GM19043 (cell line): ENCODE results near the gene SRP19.
"Not testable (repeated sequence)": the region's sequence is repeated elsewhere in the genome, so short reads cannot be mapped to it uniquely, and the experiment has no call there.

Source experiments
- ATAC-seq: cut with Tn5 transposase; IDR thresholded peaks from one replicate; pipeline ENCODE4 v1.9.1; 2021; ENCODE audit warnings: low read depth; ENCODE audit not compliant: unreplicated experiment

The SRP19 gene

DNA sequence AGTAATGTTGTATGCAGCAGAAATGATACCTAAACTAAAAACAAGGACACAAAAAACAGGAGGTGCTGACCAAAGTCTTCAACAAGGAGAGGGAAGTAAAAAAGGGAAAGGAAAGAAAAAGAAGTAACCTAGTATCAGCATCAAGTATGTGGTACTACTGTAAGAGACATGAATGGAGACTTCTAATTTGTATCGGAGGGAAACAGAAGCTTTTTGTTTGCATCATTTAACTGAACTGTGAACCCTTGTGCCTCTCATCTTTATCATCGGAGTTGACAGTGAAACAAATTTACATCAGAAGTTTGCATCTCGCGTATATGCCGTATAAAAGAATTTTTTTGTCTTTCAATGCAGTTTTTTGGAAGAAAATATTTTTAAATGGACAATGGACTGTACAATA is 6.3 kb downstream of the SRP19 start:
- ATAC-seq, result no peak

DNA sequence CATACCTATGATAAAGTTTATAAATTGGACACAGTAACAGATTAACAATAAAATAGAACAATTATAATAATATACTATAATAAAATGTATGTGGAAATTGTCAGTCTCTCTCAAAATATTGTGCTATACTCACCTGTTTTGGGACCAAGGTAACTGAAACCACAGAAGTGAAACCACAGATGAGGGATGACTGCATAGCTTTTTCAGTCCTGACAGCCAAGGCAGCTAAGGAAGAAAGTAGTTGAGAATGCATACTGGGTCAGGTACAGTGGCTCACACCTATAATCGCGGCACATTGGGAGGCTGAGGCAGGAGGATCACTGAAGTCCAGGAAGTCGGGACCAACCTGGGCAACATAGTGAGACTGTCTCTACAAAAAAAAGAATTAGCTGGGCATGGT is 8.9 kb downstream of the SRP19 start:
- peak; percentile 80 for ATAC-seq

DNA sequence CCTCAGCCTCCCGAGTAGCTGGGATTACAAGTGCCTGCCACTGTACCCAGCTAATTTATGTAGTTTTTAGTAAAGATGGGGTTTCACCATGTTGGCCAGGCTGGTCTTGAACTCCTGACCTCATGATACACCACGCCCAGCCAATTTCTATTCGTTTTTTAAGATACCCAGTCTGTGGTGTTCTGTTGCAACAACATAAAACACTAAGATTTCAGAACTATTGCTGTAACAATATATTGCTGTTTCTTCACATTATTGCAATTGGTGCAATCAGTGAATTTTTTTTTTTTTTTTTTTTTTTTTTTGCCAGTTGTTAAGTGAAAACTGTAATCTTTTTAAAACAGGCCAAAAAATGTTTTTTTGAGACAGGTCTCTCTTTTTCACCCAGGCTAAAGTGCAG is 9.9 kb downstream of the SRP19 start:
- no peak for ATAC-seq

- ATAC-seq, result no peak
These were observed 15.3 kb downstream of the SRP19 start for GRCh38 chr5:112876362-112876761.

DNA sequence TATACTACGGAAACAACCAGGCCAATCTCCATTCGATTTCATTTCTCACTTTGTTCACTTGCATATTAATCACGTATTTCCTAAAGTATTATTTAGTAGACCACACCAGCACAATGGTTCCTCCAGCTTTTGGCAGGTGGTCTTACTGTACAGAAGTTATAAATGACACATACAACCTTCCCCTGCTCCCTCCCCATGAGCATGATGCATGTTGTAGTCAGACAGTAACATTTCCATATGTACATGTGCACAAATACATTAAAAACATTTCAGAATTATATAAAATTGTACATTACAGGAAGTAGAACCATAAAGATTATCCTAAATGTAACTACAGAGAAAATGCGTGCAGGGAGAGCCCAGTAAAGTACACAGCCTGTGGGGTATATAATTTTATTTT is 17.0 kb downstream of the SRP19 start:
- ATAC-seq, result no peak

DNA sequence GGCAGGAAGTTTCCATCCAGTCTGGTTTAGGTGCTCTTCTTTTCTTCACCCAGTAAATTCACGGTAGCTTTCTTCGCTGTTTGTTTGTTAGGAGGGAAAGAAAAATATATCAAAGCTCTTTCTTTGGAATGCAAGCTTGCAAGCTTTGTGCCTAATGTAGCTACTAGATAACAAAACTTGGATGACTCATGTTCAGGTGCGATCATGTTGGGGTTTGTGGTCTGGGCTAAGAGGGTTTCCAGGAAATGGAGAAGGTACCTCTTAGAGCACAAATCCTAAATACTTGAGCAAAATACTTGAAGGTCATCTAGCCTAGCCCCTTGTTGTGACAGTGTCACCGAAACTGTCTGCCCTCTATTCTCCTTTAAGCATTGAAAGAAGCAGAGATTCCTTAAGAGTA is 17.7 kb downstream of the SRP19 start:
- no peak for ATAC-seq

DNA sequence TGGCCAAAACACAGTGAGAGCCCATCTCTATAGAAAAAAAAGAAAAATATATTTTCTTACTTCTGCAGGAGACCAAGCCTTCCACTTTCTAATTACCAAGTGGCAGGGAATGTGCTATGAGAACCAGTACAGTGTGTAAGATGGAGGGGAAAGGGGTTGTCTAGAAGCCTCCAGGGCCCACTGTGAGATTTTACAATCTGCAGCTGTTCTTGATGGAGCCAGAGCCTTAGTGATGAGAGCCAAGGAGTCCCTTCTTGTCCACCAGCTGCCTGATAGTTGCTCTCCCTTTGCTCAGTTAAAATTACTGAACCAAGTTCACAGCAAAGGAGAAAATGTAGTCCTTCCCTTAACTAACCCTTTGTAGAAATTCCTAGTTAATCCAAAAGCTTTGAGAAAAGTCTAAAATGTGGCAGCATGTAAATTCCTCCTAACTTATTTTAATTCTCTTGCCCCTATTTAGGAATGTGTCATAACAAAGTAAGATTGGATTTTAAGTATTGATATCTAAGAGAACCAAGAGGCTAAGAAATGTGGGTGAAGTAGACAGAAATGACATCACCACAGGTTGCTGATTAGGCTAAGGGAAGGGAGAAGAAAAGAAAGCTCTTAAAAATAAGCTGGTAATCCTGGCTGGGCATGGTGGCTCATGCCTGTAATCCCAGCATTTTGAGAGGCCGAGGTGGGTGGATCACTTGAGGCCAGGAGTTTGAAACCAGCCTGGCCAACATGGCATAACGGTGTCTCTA is 19.3 kb downstream of the SRP19 start:
- no peak for ATAC-seq

- no peak for ATAC-seq
These were observed 22.1 kb downstream of the SRP19 start for GRCh38 chr5:112883192-112883591.

DNA sequence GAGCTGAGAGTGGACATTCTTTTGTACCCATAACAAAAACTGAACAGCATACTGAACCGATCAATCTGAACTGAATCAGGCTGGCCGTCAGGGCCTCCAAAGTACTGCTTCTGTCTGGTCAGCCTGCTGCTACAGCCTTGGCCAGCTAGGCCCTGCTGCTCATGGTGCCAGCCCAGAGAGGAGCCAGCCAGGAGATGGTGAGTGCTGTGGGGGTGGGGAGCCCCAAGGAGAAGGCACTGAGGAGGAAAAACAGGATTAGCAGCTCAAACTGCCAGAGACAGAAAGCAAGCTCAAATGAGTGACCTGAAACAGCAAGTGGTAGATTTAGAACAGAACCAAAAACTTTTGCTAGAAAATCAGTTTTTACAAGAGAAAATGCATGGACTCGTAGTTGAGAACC is 23.9 kb downstream of the SRP19 start:
- no peak for ATAC-seq

GRCh38 chr5:112886975-112887374 is 25.9 kb downstream of the SRP19 start:
- no peak for ATAC-seq

DNA sequence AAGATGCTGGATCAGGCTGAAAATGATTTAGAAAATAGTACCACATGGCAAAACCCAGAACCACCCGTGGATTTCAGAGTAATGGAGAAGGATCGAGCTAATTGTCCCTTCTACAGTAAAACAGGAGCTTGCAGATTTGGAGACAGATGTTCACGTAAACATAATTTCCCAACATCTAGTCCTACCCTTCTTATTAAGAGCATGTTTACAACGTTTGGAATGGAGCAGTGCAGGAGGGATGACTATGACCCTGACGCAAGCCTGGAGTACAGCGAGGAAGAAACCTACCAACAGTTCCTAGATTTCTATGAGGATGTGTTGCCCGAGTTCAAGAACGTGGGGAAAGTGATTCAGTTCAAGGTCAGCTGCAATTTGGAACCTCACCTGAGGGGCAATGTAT is 31.0 kb downstream of the SRP19 start:
- not testable (repeated sequence) for ATAC-seq

- no peak for ATAC-seq
These were observed 31.7 kb downstream of the SRP19 start for GRCh38 chr5:112892776-112893175.

- no peak for ATAC-seq
These were observed 34.6 kb downstream of the SRP19 start for GRCh38 chr5:112895682-112896081.

DNA sequence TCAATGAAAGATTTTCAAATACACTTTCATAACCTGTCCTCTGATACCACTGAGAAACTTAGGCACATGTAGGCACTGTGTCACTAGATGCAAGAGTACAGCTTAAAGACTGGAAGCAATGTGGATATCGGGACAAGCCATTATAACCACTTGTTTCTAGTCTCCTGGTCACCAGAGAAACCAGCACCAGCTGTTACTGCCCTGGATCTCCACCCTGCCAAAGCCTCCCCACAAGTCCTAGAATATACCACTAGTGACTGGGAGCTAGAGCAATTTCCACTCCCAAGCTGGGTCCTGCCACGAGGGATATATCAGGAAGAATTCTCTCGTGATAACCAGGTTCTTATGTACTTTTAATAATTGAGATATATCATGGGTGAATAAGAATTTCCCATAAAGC is 41.5 kb downstream of the SRP19 start:
- no peak for ATAC-seq

DNA sequence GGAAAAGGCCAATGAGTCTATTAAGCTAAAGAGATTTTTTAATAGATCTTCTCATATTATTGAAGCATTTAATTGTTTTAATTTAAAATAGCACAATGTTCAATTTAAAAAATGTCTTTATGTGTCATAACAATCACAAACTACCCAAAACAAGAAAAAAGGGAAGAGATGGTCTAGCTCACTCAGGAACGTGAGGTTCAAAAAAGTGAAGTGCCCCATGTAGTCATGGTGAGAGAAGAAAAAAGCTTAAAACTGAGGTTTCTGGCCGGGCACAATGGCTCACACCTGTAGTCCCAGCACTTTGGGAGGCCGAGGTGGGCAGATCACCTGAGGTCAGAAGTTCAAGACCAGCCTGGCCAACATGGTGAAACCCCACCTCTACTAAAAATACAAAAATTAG is 43.9 kb downstream of the SRP19 start:
- not testable (repeated sequence) for ATAC-seq

DNA sequence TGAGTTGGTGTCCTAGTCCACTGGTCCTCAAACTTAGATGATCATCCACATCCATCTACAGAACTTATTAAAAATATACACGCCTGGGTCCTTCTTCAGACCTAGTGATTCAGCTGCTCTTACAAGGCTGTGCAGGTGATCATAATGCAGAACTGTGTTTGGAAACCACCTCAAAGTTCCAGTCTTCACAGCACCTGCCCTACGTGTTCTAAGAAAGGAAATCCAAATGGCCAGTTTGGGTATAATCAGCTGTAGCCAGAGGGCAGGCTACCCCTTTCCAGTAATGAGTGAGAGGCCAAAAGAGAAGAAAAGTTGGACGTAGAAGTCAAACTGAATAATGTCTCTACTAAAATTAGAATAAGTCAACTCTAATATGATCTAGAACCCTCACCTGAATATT is 45.5 kb downstream of the SRP19 start:
- no peak for ATAC-seq

GRCh38 chr5:112907166-112907631 is 46.1 kb downstream of the SRP19 start:
- no peak for ATAC-seq

GRCh38 chr5:112908854-112909253 is 47.8 kb downstream of the SRP19 start:
- ATAC-seq, result no peak

GRCh38 chr5:112910529-112910928 is 49.4 kb downstream of the SRP19 start:
- no peak for ATAC-seq

DNA sequence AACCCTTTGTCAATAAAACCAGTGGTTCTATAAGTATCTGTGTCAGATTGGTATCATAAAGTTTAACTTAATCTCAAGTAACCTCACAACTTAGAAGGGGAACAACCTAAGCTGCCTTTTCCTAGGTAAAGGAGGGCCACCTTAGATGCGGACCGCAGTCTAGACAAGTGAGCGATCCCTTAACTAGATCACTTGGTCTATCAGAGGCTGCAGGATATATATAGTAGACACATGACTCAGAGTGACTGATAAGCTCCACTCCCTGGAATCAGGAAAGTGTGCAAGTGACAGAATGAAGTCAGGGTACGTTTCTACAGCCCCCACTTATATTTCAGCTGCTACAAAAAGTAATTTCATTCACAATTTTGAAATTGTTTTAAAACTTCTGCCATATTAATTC is 53.5 kb downstream of the SRP19 start:
- ATAC-seq, result no peak

DNA sequence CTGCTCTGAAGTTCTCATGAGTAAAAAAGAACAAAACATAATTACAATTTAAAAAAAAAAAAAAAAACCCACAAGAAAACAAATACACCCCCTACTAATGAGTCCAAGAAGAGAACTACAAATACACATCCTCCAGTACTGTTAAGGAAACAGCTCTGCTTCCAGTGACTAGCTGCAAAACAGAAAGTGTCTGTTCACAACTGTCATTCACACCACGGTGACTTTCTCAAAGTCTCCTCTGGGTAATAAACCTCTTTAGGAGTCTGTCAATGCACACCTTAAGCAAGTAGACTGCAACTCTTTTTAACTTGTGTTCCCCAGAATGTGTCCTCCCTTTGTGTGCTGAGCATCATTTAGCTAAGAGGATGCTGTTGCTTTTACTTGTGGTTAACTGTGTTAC is 54.7 kb downstream of the SRP19 start:
- ATAC-seq, result peak; percentile 66

DNA sequence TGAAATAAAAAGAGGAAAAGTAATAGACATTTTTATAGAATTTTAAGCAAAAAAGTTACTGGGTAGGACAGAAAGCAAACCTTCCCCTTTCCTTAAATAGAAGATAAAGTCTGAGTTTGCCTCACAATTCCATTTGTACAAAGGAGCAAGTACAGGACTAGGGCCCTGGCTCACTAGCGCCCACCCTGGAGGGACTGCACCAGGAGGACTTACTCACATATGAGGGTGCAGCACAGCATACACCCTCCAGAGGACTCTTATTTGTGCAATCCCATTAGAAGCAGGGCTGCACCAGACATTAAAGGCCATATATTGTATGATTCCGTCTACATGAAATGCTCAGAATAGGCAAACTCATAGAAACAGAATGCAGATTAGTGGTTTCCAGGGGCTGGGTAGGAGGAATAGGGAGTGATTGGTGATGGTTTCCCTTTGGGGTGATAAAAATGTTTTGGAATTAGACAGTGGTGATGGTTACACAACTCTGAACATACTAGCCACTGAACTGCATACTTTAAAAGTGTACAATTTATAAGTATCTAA is 56.4 kb downstream of the SRP19 start:
- no peak for ATAC-seq
